GM21723 (cell line): ENCODE data around the gene SLC39A11.

ENCODE experiments used
- ATAC-seq: cut with Tn5 transposase; IDR thresholded peaks from one replicate; pipeline ENCODE4 v1.9.1; 2021; ENCODE audit warnings: mild to moderate bottlenecking, moderate library complexity; ENCODE audit not compliant: unreplicated experiment

SLC39A11 gene

DNA sequence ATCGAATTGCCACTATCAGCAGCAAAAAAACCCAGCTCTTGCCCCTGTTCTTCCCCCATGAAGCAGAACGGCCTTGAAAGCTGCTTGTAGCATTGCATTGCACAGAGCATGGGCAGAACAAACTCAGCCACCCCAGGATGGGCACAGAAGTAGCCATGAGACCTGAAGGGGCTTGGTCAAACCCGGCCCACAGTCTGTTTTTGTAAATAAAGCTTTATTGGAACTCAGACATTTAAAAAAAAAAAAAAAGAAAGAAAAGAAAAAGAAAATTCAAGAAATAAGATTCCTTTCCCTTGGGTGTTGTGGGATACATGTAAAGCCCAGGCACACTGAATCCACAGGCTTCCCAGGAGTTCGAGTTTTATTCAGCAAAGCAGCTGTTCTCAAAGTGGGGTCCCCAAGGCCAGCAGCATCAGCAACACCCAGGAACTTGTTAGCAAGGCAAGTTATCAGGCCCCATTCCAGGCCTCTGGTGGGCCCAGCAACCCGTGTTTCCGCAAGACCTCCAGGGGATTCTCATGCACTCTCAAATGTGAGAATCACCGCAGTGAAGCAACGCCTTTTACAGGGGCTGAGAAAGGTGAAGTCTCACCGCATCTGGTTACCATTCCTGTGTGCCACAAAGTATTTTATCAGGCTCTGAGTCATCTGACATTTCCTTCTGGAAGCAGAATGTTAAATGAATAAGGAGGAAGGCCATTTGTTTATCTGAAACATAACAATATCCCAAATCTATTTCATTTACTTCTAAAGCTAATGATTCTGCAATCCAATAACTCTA is 108.2 kb downstream of the SLC39A11 start:
- no peak for ATAC-seq

DNA sequence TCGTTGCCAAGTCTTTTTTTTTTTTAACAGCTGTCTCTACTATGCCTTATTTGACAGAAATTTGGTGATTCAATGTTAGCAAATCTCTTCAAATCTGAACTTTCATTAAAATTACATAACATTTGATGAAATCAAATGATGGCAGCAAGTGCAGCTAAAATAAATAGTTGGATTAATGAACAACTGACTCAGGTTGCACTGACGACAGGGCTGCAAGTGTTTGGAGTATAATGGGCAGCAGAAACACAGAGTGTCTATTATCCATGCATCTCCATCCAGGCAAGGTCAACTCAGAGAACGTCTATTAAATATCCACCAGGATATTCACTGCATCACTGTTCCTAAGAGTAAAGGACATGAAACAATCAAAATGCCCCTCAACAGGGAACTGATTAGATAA is 109.8 kb downstream of the SLC39A11 start:
- ATAC-seq = no peak

DNA sequence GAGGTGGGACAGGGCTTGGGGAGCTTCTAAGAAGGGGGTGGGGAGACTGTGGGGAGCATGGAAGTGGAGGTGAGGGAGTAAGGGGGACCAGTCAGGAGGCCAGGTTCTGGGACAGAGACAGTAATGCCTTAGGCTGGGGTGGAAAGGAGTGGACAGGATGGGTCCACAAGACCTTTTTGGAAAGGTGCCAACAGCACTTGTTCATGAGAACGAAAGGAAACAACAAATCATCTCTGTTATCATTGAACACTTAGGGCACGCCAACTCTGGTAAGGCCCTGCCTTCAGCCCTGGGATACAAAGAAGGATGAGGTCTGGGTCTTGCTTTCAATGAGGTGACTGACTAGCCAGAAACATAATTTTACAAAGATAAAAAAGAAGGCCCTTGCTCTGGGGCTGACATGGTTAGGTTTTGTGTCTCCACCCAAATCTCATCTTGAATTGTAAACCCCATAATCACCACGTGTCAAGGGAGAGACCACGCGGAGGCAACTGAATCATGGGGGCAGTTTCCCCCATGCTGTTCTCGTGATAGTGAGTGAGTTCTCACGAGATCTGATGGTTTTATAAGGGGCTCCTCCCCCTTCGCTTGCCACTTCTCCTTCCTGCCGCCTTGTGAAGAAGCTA is 113.8 kb downstream of the SLC39A11 start:
- no peak for ATAC-seq

DNA sequence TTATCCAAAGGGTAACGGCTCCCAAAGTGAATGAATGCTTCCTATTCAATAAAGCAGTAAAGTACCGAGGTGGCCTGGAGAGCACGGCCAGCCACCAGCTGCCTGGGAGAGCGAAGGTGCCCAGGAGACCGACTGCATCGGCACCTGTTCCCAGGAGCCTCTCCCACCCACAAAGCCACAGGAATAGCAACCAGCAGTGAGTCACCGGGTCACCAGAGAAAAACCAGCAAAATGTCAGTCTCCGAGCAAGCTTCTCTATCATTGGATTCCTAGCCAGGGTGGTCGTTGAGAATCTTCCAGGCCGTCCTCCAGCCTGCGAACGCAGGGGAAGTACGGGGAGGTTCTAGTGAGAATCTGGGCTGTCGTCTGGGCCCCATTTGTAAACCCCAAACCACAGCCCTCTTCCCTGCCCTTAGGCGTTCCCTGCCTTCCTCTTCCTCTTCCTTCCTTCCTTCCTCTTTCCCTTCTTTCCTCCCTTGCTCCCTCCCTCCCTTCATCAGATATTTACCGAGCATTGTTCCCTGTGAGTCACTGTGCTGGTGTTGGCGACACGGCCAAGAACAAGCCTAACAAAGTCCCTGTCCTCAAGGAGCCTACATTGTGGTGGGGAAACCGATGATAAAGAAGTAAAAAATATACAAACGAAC is 114.6 kb downstream of the SLC39A11 start:
- ATAC-seq = peak; percentile 19

DNA sequence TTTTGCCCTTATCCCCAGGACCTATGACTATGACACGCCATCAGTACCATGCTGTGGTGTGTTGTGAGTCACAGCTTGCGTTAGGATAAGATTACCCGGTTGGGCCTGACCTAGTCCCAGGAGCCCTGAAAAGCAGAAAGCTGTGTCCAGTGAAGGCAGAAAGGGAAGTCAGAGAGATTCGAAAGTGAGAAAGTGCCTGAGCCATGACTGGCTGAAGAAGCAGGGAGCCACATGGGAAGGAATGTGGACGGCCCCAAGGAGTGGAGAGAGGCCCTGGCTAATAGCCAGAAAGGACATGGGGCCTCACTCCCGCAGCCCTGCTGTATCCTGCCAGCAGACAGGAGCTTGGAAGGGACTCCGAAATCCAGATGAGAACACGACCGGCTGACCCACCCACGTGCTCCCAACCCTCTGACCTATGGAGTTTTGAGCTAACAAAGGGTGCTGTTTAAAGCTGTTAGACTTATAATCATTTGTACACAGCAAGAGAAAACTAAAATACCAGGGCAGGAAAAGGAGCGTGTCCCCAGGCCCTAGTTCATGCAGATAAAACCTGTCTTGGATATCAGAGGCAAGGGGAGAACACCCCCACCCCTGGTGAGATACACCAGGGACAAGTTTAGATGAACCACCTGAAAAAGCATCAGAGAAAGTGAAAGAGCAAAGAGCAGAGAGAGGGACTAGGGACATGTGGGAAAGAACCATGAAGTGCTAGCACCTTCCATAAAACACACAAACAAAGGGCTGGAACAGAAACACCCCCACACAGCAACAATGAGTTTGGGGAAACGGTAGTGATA is 115.3 kb downstream of the SLC39A11 start:
- peak; percentile 61 for ATAC-seq

DNA sequence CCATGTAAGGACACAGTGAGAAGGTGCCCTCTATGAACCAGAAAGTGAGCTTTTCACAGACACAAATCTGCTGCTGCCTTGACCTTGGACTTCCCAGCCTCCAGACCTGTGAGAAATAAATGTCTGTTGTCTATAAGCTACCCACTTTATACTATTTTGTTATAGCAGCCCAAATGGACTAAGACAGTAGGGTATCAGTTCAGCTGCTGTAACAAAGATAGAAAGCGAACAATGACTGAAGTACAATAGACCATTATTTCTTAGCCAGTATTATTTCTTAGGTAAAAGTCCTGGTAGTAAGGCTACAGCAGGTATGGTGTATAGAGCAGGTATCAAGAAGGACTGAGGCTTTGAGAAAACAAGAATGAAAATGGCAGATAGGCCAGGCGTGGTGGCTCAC is 117.0 kb downstream of the SLC39A11 start:
- no peak for ATAC-seq

DNA sequence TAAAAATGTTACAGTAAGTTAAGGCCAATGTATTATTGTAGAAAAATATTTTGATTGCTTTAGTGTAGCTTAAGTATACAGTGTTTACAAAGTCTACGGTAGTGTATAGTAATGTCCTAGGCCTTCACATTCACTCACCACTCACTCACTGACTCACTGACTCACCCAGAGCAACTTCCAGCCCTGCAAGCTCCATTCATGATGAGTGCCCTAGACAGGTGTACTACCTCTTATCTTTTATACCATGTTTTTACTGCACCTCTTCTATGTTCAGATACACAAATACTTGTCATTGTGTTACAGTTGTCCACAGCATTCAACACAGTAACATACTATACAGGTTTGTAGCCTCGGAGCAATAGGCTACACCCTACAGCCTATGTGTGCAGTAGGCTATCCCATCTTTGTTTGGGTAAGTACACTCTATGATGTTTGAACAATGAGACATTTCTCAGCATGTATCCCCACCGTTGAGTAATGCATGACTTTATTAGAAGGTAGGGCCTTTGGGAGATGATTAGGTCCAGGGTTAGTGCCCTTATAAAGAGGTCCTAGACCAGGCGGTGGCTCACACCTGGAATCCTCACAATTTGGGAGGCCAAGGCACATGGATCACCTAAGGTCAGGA is 117.8 kb downstream of the SLC39A11 start:
- ATAC-seq = no peak

DNA sequence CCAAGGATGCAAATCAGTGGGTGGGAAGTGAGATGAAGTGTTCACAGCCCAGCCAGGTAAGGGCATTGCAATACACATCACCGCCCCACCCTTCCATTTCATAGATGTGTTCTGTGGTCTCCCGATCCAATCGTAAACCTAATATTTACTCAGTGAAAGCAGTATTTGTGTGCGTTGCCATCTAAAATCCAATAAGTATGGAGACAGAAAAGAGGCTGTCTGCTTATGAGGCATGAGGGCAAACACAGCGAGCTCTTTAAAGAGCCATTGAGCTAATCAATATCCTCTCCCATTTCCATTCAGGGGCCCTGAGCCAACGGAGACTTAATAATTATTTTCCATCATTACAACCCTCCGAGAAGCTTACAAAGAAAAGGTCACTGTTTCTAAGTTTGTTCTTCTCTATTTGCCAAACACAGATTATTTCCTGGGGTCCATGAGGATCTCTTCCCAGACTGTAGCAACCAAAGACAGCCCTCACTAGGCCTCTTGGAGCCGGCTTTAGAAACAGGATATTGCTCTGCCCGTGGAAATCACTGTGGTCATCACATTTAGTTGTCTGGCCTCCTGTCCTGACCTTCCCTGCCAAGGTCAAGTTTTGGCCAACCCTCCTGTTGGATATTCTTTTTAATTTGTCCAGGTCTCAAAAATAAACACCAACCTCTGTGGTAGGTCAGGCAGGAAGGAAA is 120.1 kb downstream of the SLC39A11 start:
- ATAC-seq = no peak

DNA sequence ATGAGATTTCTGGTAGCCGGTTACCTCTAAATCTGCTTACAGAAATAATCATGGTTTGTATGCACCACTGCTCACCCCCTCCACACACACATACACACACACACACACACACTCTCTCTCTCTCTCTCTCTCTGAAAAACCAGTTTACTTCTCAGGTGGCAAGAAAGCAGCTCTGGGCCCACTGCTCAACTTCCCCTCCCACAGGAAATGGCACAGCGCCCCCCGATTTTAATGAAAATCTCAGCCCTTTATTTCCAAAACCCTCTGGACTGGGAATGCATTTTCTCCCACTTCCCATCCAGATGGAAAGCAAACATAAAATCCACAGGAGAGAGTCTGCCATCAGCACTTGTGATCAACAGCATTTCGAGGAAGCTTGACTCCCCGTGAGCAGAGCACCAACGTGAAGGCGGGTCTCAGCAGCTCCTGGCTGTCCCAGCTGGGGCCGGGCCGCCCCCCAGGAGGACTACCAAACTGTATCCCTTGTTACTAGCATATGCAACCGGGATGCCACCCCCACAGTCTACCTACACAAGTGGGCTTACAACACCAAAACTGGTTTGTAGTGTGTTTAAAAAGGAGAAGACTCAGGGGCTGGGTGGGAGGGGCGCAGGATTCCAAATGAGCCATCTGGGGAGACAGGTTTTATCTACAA is 121.1 kb downstream of the SLC39A11 start:
- no peak for ATAC-seq

DNA sequence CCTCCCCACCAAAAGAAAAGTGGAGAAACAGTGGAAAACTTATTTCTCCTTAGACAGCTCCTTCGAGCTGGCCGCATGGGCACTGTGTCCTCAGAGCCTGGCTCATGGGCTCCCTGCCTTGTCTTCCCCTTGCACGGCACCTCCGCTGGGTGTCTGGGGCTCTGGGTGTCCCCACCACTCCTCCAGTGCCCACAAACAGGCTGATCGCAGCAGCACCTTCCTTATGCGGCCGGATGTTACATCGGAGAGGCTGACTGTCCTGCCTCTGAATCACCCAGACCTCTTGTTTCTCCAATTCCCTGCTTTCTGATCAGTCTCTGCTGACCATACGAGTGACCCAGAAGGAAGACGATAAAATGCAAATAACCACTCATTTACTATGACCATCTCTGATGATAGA is 121.7 kb downstream of the SLC39A11 start:
- no peak for ATAC-seq

DNA sequence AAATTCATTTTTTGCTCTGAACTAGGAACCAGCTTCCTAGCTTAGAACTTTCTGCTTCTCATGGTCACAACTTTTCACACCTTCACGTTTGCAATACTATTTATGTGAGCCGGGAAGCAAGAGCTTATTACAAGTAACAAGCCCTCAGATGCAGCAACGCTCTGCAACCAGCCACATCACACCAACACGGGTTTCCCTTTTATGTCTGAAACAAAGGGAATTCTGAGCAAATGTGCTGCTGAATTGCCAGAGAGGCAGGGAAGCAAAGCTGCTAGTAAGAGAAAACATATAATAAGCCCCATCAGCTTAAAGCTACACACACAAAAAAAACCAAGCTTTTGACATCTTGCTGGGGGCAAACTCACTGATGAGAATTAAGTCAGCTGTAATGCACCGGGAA is 122.2 kb downstream of the SLC39A11 start:
- ATAC-seq = no peak

DNA sequence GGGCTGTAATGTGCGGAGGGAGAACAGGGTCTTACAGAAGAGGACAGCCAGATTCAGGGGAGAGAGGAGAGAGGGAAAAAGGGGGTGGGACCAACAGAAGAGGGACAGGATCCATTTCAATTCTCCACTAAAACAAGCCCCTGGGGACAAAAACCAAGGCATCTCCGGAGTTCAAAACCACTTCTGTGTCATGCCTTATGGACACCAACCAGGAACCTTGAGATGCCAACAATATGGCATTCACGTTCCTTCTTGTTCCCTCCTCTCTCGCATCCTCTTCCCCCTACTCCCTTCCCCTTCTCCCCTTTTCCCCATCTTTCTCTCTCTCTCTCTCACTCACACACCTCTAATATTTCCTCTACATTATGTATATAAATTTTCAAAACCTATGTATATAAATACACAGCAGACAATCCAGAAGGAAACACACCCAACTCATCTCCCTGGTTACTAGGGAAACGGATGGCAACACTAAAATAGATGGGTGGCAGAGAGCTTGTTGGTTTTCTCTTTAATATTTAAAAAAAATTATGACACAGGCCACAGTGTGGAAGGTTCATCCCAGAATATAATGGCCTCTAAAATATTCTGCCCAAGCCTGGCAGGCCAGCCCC is 123.1 kb downstream of the SLC39A11 start:
- no peak for ATAC-seq

DNA sequence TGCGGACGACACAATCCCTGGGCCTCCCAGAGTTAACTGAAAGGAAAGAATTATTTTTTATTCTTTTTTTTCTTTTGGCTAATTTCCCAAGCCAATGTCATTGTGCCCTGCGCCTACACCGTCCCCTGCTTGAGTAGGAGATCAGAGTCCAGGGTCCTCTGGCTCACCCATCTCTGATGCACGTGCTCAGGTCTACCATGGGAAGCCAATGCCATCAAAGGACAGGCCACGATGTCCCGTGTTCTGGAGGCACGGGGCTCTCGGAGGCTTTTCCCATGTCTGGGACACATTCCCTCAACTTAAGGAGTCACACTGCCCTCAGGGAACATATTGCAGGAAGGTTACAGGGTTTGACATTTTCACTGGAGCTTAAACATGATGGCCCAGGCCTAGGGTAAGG is 123.7 kb downstream of the SLC39A11 start:
- ATAC-seq = no peak

DNA sequence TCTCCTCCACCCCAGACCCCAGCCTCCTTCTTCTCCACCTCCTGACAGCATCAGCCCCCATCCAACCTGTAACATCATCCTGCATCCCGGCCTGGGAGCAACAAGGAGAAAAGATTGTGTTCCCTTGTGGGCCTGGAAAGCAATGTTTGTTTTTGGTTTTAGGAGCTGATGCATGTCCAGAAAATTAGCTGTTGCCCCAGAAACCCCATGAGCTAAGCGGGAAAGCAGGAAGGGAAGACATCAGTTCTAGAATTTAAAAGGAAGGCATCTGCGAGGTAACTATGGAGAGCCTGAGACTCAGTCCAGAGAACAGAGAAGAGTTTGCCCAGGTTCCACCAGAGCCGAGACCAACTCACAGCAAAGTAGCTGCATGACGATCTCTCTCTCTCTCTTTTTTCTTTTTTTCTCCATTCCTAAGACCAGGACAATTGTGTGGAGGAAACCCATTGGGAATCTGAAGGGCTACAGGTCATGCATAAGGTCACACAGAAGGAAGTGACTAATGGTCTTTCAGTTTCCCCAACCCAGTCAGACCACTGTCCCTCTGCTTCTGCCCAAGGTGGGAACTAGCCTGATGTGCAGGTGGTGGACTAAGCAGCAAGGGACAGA is 124.4 kb downstream of the SLC39A11 start:
- ATAC-seq = no peak

DNA sequence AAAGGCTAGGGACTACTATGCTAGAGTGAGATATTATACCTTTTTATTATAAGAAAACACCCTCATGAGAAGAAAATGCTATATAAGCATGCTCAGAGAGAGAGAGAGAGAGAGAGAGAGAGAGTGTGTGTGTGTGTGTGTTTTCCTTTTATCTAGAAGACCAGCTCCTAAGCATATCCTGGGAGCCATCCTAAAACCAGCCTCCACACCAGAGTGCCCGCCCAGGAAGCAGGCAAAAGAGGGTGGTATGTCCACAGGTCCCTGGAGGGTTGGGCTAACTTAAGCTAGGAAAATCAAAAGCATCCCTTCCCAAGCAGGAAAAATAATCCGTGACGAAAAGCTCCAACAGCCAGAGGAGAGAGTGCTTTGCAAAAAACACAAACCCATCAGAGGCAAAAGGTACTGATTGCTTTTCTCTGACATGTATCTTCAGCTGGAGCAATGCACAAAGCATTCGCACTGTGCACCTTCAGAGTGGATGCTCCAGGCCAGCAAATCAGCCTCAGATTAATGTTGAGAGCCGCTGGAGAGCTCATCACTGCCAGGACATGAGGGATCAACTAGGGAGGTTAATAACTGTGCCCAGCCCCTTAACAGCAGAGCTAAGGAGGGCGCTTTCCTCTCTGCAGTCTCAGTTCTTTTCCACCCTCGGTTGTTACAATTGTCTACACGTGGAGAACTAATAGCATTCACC is 125.1 kb downstream of the SLC39A11 start:
- no peak for ATAC-seq

DNA sequence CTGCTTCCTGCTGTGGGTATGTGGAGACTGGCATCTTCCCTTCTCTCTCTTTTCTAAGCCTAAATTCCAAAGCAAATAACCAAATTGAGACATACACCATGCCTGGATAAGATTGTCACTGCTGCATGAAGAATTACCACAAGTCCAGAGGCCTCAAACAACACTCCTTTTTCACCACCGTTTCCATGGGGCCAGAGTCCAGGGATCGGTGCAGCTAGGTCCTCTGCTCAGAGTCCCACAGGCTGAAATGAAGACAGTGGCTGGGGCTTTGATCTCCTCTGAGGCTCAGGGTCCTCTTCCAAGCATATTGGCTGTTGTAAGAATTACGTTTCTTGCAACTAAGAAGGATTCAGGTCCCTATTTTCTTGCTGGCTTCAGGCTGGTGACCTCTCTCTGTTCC is 130.4 kb downstream of the SLC39A11 start:
- no peak for ATAC-seq

DNA sequence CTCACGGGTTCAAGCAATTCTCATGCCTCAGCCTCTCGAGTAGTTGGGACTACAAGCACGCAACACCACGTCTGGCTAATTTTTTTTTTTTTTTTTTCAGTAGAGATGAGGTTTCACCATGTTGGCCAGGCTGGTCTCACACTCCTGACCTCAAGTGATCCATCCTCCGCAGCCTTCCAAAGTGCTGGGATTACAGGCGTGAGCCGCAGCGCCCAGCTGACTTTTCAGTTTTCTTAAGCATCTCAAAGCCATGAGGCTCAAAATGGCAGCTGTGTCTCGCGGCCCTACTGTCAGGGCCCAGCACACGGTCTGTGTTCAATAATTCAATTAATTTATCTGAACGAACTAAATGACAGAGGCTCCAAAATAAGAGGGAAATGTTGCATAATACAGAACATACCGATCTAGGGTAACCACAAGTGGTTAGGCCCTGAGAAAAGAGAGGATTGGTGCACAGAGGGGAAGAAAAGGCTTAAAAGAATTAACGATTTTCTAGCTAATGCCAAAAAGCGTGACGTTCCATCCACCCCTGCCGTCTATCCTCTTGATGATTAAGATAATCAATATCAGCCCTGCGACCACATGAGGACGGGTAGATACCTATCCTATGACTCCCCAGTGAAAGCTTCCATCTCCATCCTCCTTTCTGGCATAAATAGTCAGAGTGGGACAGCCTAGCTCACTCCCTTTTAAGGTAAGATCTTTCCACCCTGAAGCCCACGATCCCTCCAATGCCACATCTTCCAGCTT is 136.9 kb downstream of the SLC39A11 start:
- ATAC-seq = no peak

DNA sequence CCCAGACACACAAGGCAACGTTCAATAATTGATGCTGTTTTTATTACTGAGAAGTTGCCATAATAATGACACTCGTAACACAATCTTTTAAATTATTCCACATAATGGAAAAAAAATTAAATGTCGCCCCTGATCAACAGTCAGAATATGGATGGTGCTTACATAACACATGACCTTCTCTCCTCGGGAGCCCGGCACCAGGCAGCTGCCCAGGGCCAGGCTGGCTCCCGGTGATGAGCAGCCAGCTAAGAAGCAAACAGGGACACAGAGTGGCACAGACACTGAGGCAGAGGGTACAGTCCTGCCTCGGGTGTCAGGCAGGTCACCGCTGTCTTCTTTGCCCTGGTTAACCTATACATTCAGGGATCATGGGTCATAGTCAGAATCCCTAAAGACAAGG is 137.9 kb downstream of the SLC39A11 start:
- no peak for ATAC-seq
